Hepatocyte (in vitro differentiated cells): ENCODE results near the gene VOPP1. TPM values are rescaled to one million over a fixed set of nuclear protein-coding genes. Genes with fewer than 3 reads are reported as not detected.

Experiments used
- DNase-seq: peaks from one replicate; pipeline ENCODE4 v3.0.0-alpha.2; 2016; ENCODE audit warnings: low spot score
- H2AFZ ChIP-seq: fragments of 200-600 bp; sonication (generic); 2 replicates; pipeline ENCODE4 v1.6.0; 2016; ENCODE audit warnings: antibody characterized with exemption, mild to moderate bottlenecking
- H3K27ac ChIP-seq: fragments of 200-600 bp; sonication (generic); 2 replicates; pipeline ENCODE4 v1.5.1; 2016; ENCODE audit warnings: mild to moderate bottlenecking
- H3K27me3 ChIP-seq: fragments of 200-600 bp; sonication (generic); 2 replicates; pipeline ENCODE4 v1.6.1; 2016
- H3K36me3 ChIP-seq: fragments of 200-600 bp; sonication (generic); replicated peaks from 2 replicates; pipeline ENCODE4 v1.5.1; 2016; ENCODE audit warnings: low read depth; ENCODE audit not compliant: insufficient read depth
- H3K4me1 ChIP-seq: fragments of 200-600 bp; sonication (generic); 2 replicates; pipeline ENCODE4 v1.5.1; 2016; ENCODE audit warnings: mild to moderate bottlenecking, moderate library complexity; ENCODE audit not compliant: insufficient read depth
- H3K4me2 ChIP-seq: fragments of 200-600 bp; sonication (generic); 2 replicates; pipeline ENCODE4 v1.6.0; 2016
- H3K4me3 ChIP-seq: fragments of 200-600 bp; sonication (generic); 2 replicates; pipeline ENCODE4 v1.5.1; 2016; ENCODE audit warnings: mild to moderate bottlenecking
- H3K79me2 ChIP-seq: fragments of 200-600 bp; sonication (generic); 2 replicates; pipeline ENCODE4 v1.6.0; 2017; ENCODE audit warnings: mild to moderate bottlenecking
- H3K9me2 ChIP-seq: fragments of 200-600 bp; sonication (generic); replicated peaks from 2 replicates; pipeline ENCODE4 v1.6.0; 2017; ENCODE audit warnings: mild to moderate bottlenecking; ENCODE audit not compliant: insufficient read depth
- H3K9me3 ChIP-seq: fragments of 200-600 bp; sonication (generic); 2 replicates; pipeline ENCODE4 v1.5.1; 2016; ENCODE audit warnings: low read depth, mild to moderate bottlenecking
- H4K20me1 ChIP-seq: fragments of 200-600 bp; sonication (generic); 2 replicates; pipeline ENCODE4 v1.6.0; 2016; ENCODE audit warnings: mild to moderate bottlenecking; ENCODE audit not compliant: insufficient read depth, poor library complexity, severe bottlenecking
- EZH2 ChIP-seq: fragments of 200-600 bp; sonication (generic); IDR thresholded peaks from 2 replicates; pipeline ENCODE4 v1.6.1; 2016; ENCODE audit warnings: antibody characterized with exemption, mild to moderate bottlenecking, borderline replicate concordance
- EZH2phosphoT487 ChIP-seq: fragments of 200-600 bp; sonication (generic); IDR thresholded peaks from one replicate; pipeline ENCODE4 v1.6.1; 2018; ENCODE audit warnings: antibody characterized with exemption, mild to moderate bottlenecking, low read depth, moderate library complexity; ENCODE audit not compliant: unreplicated experiment, severe bottlenecking
- WGBS: methylation state at CpG from one replicate; pipeline ENCODE4 v1.1.6; 2016; ENCODE audit warnings: low lambda C conversion rate; ENCODE audit errors: missing lambda C conversion rate; 5-methylcytosine and 5-hydroxymethylcytosine counted together
- polyA plus RNA-seq: library from polyadenylated mRNA; unstranded; fragments of >200 nt; fragmentation: Nextera tagmentation; extraction: Ambion mirVana; gene quantifications from 2 replicates; pipeline ENCODE4 v1.2.1, GENCODE V29; 2016
- total RNA-seq: library from RNA; depleted of rRNA; stranded (reverse); fragments of >200 nt; gene quantifications from 2 replicates; pipeline ENCODE4 v1.2.3, GENCODE V29; 2014
- TF ChIP-seq, protein P1 (sequence below): fragments of 200-600 bp; sonication (generic); IDR thresholded peaks from 2 replicates; pipeline ENCODE4 v1.5.1; 2016; ENCODE audit warnings: antibody characterized with exemption, mild to moderate bottlenecking; ENCODE audit not compliant: poor library complexity

Gene VOPP1
- total and polyA plus RNA-seq, 2 experiments from 2014 or later = 6.5 to 25.3 TPM

DNA sequence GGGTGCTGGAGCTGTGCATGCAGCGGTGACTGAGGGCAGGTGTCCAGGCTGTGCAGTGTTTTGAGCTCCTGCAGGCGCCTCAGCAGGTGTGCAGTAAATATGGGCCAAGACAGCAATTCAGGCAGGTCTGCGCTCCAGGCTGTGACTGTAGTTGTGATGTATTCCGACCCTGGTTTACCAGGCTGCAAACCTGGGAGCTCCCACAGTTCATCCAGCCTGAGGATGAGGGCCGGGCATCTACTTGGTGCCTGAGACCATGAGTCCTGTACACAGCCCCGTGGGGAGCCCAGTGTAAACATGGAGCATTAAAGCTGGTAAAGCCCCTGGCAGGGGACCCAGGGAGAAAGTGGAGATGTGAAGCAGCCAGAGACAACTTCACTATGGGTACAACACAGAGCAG lies 82.8 kb downstream of the VOPP1 start:
- Histone ChIP-seq H3K9me3 (no peaks in the 10 kb centered on the region), H3K36me3 (no peaks in the 10 kb centered on the region), H3K27me3 (no peaks in the 10 kb centered on the region), H4K20me1 (no peaks in the 10 kb centered on the region), H3K27ac (no peak overlapping the region), H3K9me2 (no peaks in the 10 kb centered on the region), H3K79me2 (no peaks in the 10 kb centered on the region), H3K4me1 (no peaks in the 10 kb centered on the region), H3K4me3 (no peak overlapping the region), H2AFZ (no peak overlapping the region), H3K4me2 (no peak overlapping the region)
- DNase-seq = no peak
- TF ChIP-seq EZH2 = no peak
- TF ChIP-seq, protein P1, sequence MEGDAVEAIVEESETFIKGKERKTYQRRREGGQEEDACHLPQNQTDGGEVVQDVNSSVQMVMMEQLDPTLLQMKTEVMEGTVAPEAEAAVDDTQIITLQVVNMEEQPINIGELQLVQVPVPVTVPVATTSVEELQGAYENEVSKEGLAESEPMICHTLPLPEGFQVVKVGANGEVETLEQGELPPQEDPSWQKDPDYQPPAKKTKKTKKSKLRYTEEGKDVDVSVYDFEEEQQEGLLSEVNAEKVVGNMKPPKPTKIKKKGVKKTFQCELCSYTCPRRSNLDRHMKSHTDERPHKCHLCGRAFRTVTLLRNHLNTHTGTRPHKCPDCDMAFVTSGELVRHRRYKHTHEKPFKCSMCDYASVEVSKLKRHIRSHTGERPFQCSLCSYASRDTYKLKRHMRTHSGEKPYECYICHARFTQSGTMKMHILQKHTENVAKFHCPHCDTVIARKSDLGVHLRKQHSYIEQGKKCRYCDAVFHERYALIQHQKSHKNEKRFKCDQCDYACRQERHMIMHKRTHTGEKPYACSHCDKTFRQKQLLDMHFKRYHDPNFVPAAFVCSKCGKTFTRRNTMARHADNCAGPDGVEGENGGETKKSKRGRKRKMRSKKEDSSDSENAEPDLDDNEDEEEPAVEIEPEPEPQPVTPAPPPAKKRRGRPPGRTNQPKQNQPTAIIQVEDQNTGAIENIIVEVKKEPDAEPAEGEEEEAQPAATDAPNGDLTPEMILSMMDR = no peak
- TF ChIP-seq EZH2phosphoT487 = no peak
- WGBS = 95% methylated on average over 6 of the region's 6 CpGs

- Histone ChIP-seq H3K36me3 (no peaks in the 10 kb centered on the region), H3K4me1 (no peaks in the 10 kb centered on the region), H3K4me2 (no peak overlapping the region), H3K9me3 (no peaks in the 10 kb centered on the region), H3K27me3 (no peaks in the 10 kb centered on the region), H3K79me2 (no peaks in the 10 kb centered on the region), H3K4me3 (no peak overlapping the region), H3K27ac (no peak overlapping the region), H4K20me1 (no peaks in the 10 kb centered on the region), H2AFZ (no peak overlapping the region), H3K9me2 (no peaks in the 10 kb centered on the region)
- no peak for DNase-seq
- WGBS = 75% methylated on average over 6 of the region's 6 CpGs
- TF ChIP-seq, protein P1 = no peak
- TF ChIP-seq EZH2phosphoT487 (no peak), EZH2 (no peak)
Measured at GRCh38 chr7:55488804-55489340, 83.4 kb downstream of the VOPP1 start.

- 87% methylated on average over 6 of the region's 6 CpGs for WGBS
- no peaks in the 10 kb centered on the region for H4K20me1 ChIP-seq
Measured at GRCh38 chr7:55488216-55488615, 84.1 kb downstream of the VOPP1 start.

More at GRCh38 chr7:55488216-55488615, 84.1 kb downstream of the VOPP1 start:
- DNase-seq = no peak
- Histone ChIP-seq H3K4me3 (no peak overlapping the region), H3K4me2 (no peak overlapping the region), H3K79me2 (no peaks in the 10 kb centered on the region), H3K27ac (no peak overlapping the region), H3K36me3 (no peaks in the 10 kb centered on the region), H2AFZ (no peak overlapping the region), H3K4me1 (no peaks in the 10 kb centered on the region), H3K9me3 (no peaks in the 10 kb centered on the region), H3K27me3 (no peaks in the 10 kb centered on the region), H3K9me2 (no peaks in the 10 kb centered on the region)
- TF ChIP-seq EZH2 (no peak), EZH2phosphoT487 (no peak)
- TF ChIP-seq, protein P1 = no peak
